DND-41 (cell line): ENCODE measurements around the gene TBC1D5.

Source experiments
- ATAC-seq: fragments of 200-7000 bp; cut with Tn5 transposase; 3 replicates; pipeline ENCODE4 v1.9.1; 2021; ENCODE audit warnings: low read depth; ENCODE audit not compliant: insufficient read depth
- DNase-seq: peaks from one replicate; pipeline ENCODE4 v3.0.0-alpha.2; 2020
- H2AFZ ChIP-seq: 2 replicates; pipeline ENCODE4 v1.6.0; 2012; ENCODE audit warnings: low read depth, low read length
- H3K27ac ChIP-seq: 2 replicates; pipeline ENCODE4 v1.5.1; 2012; ENCODE audit warnings: low read length, inconsistent platforms
- H3K27me3 ChIP-seq: fragments of 200-600 bp; sonication (generic); 2 replicates; pipeline ENCODE4 v1.6.0; 2012; ENCODE audit warnings: low read length, mild to moderate bottlenecking, inconsistent platforms; ENCODE audit not compliant: insufficient read depth, poor library complexity
- H3K36me3 ChIP-seq: 2 replicates; pipeline ENCODE4 v1.5.1; 2012; ENCODE audit warnings: low read length, inconsistent platforms; ENCODE audit not compliant: insufficient read depth
- H3K4me1 ChIP-seq: 2 replicates; pipeline ENCODE4 v1.5.1; 2012; ENCODE audit warnings: mild to moderate bottlenecking, low read length; ENCODE audit not compliant: insufficient read depth
- H3K4me2 ChIP-seq: 2 replicates; pipeline ENCODE4 v1.6.0; 2012; ENCODE audit warnings: mild to moderate bottlenecking, moderate library complexity, low read length, inconsistent platforms; ENCODE audit not compliant: insufficient read depth
- H3K4me3 ChIP-seq, 2 experiments: fragments of 200-600 bp in 1 of 2; shearing (Covaris generic) in 1 of 2; 2 replicates each; pipeline ENCODE4 v1.5.1; 2012 to 2016; ENCODE audit warnings: inconsistent platforms in 2 of 2, low read length in 2 of 2, mild to moderate bottlenecking in 2 of 2, low read depth in 1 of 2, moderate library complexity in 1 of 2
- H3K79me2 ChIP-seq: 2 replicates; pipeline ENCODE4 v1.6.0; 2012; ENCODE audit warnings: low read length, inconsistent platforms; ENCODE audit not compliant: insufficient read depth
- H3K9ac ChIP-seq: 2 replicates; pipeline ENCODE4 v1.6.0; 2012; ENCODE audit warnings: low read depth, mild to moderate bottlenecking, inconsistent platforms, low read length, moderate library complexity
- H3K9me3 ChIP-seq: 2 replicates; pipeline ENCODE4 v1.5.1; 2012; ENCODE audit warnings: low read length, moderate library complexity, mild to moderate bottlenecking, inconsistent platforms; ENCODE audit not compliant: insufficient read depth, severe bottlenecking
- H4K20me1 ChIP-seq: 2 replicates; pipeline ENCODE4 v1.6.0; 2012; ENCODE audit warnings: low read length; ENCODE audit not compliant: insufficient read depth
- EZH2 ChIP-seq: IDR thresholded peaks from 3 replicates; pipeline ENCODE4 v1.6.1; 2012; ENCODE audit warnings: borderline replicate concordance, low read depth, mild to moderate bottlenecking, moderate library complexity, low read length, inconsistent platforms; ENCODE audit not compliant: severe bottlenecking
- TF ChIP-seq, protein P1 (sequence below): IDR thresholded peaks from 2 replicates; pipeline ENCODE4 v1.5.1; 2012; ENCODE audit warnings: borderline replicate concordance, low read length, moderate library complexity, mild to moderate bottlenecking; ENCODE audit not compliant: poor library complexity, severe bottlenecking; ENCODE audit errors: extremely low read depth

TBC1D5 gene

DNA sequence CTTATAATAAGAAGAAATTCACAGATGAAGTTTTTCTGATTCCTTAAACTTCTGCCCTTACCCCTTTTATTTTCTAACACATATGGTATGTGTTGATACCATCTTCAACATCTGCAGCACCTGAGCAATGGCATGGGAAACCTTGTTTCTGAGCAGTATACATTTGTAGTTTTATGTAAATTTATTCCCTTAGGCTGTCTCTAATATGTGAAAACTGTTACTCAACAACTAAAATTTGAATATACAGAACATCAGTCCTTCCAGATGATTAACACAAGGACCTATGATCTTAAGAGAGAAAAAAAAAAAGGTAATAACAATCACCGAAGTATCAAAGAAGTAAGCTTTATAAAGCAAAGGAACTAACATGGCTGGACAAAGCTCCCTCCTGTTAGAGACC lies 190.5 kb downstream of the TBC1D5 start:
- no peak overlapping the region for H3K4me3 ChIP-seq
- no peak overlapping the region for H3K4me2 ChIP-seq
- H3K36me3 ChIP-seq: no peaks in the 10 kb centered on the region
- no peaks in the 10 kb centered on the region for H3K9me3 ChIP-seq
- no peak overlapping the region for H2AFZ ChIP-seq
- H3K4me1 ChIP-seq: no peaks in the 10 kb centered on the region
- H3K9ac ChIP-seq: no peak overlapping the region
- no peaks in the 10 kb centered on the region for H3K27me3 ChIP-seq
- TF ChIP-seq, protein P1, sequence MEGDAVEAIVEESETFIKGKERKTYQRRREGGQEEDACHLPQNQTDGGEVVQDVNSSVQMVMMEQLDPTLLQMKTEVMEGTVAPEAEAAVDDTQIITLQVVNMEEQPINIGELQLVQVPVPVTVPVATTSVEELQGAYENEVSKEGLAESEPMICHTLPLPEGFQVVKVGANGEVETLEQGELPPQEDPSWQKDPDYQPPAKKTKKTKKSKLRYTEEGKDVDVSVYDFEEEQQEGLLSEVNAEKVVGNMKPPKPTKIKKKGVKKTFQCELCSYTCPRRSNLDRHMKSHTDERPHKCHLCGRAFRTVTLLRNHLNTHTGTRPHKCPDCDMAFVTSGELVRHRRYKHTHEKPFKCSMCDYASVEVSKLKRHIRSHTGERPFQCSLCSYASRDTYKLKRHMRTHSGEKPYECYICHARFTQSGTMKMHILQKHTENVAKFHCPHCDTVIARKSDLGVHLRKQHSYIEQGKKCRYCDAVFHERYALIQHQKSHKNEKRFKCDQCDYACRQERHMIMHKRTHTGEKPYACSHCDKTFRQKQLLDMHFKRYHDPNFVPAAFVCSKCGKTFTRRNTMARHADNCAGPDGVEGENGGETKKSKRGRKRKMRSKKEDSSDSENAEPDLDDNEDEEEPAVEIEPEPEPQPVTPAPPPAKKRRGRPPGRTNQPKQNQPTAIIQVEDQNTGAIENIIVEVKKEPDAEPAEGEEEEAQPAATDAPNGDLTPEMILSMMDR: no peak
- no peak for TF ChIP-seq EZH2
- DNase-seq (no peak), ATAC-seq (no peak)
- H4K20me1 ChIP-seq: no peaks in the 10 kb centered on the region
- no peak overlapping the region for H3K27ac ChIP-seq
- 0 out of 2 replicates have a peak, but pooled peaks cover 4% of the 10 kb centered on the region for H3K79me2 ChIP-seq

- Histone ChIP-seq H3K4me1 (no peaks in the 10 kb centered on the region), H3K79me2 (0 out of 2 replicates have a peak, but pooled peaks cover 4% of the 10 kb centered on the region), H2AFZ (no peak overlapping the region), H3K36me3 (no peaks in the 10 kb centered on the region), H4K20me1 (no peaks in the 10 kb centered on the region), H3K27ac (no peak overlapping the region), H3K27me3 (no peaks in the 10 kb centered on the region), H3K9ac (no peak overlapping the region), H3K9me3 (no peaks in the 10 kb centered on the region), H3K4me2 (no peak overlapping the region), H3K4me3 (no peak overlapping the region)
- DNase-seq (no peak), ATAC-seq (no peak)
- no peak for TF ChIP-seq EZH2
- TF ChIP-seq, protein P1: no peak
Measured at GRCh38 chr3:17551333-17551732, 191.1 kb downstream of the TBC1D5 start.

GRCh38 chr3:17550624-17551023 lies 191.8 kb downstream of the TBC1D5 start:
- ATAC-seq (no peak), DNase-seq (no peak)
- Histone ChIP-seq H2AFZ (no peak overlapping the region), H3K9me3 (no peaks in the 10 kb centered on the region), H3K27me3 (no peaks in the 10 kb centered on the region), H3K36me3 (no peaks in the 10 kb centered on the region), H3K9ac (no peak overlapping the region), H3K4me3 (no peak overlapping the region), H3K4me1 (no peaks in the 10 kb centered on the region), H4K20me1 (no peaks in the 10 kb centered on the region), H3K27ac (no peak overlapping the region), H3K79me2 (0 out of 2 replicates have a peak, but pooled peaks cover 4% of the 10 kb centered on the region), H3K4me2 (no peak overlapping the region)
- TF ChIP-seq EZH2: no peak
- TF ChIP-seq, protein P1: no peak

GRCh38 chr3:17546500-17547255 lies 195.8 kb downstream of the TBC1D5 start:
- no peak for TF ChIP-seq EZH2
- TF ChIP-seq, protein P1: no peak
- ATAC-seq: no peak

More at GRCh38 chr3:17546500-17547255, 195.8 kb downstream of the TBC1D5 start:
- no peak overlapping the region for H3K9ac ChIP-seq
- no peaks in the 10 kb centered on the region for H4K20me1 ChIP-seq
- H3K4me3 ChIP-seq: no peak overlapping the region
- DNase-seq: no peak
- no peaks in the 10 kb centered on the region for H3K27me3 ChIP-seq
- no peak overlapping the region for H3K27ac ChIP-seq
- no peak overlapping the region for H3K4me2 ChIP-seq
- H2AFZ ChIP-seq: no peak overlapping the region
- H3K4me1 ChIP-seq: no peaks in the 10 kb centered on the region
- no peaks in the 10 kb centered on the region for H3K9me3 ChIP-seq
- H3K36me3 ChIP-seq: no peaks in the 10 kb centered on the region
- H3K79me2 ChIP-seq: 0 out of 2 replicates have a peak, but pooled peaks cover 6% of the 10 kb centered on the region
